Measurements from ENCODE around the gene EGLN3. TPM values are rescaled to one million over a fixed set of nuclear protein-coding genes. Genes with fewer than 3 reads are reported as not detected.

The EGLN3 gene
- total RNA-seq, 1 donor = 0.18 TPM

- DNase-seq (ENCODE audit: low read depth) = peak; percentile 30
- no peak for TF ChIP-seq CTCF (IDR thresholded peaks at IDR 0.05; ENCODE audit: insufficient read depth, low read length)
- H3K4me3 ChIP-seq (ENCODE audit: low read depth, low read length) = no peak overlapping the region
These were observed 41.6 kb upstream of the EGLN3 start for GRCh38 chr14:33992274-33993007.

GRCh38 chr14:33990790-33991189 lies 39.9 kb upstream of the EGLN3 start:
- DNase-seq (ENCODE audit: low read depth) = no peak
- TF ChIP-seq CTCF (IDR thresholded peaks at IDR 0.05; ENCODE audit: insufficient read depth, low read length) = no peak
- no peak overlapping the region for H3K4me3 ChIP-seq (ENCODE audit: low read depth, low read length)

- no peak for DNase-seq (ENCODE audit: low read depth)
- no peak overlapping the region for H3K4me3 ChIP-seq (ENCODE audit: low read depth, low read length)
These were observed 36.7 kb upstream of the EGLN3 start for GRCh38 chr14:33987565-33988080.

GRCh38 chr14:33986804-33987203 lies 35.9 kb upstream of the EGLN3 start:
- TF ChIP-seq CTCF (IDR thresholded peaks at IDR 0.05; ENCODE audit: insufficient read depth, low read length) = no peak
- H3K4me3 ChIP-seq (ENCODE audit: low read depth, low read length) = no peak overlapping the region
- DNase-seq (ENCODE audit: low read depth) = peak; percentile 58

More at GRCh38 chr14:33987565-33988080, 36.7 kb upstream of the EGLN3 start:
- no peak for TF ChIP-seq CTCF (IDR thresholded peaks at IDR 0.05; ENCODE audit: insufficient read depth, low read length)

- no peak for TF ChIP-seq CTCF (IDR thresholded peaks at IDR 0.05; ENCODE audit: insufficient read depth, low read length)
- no peak for DNase-seq (ENCODE audit: low read depth)
- no peak overlapping the region for H3K4me3 ChIP-seq (ENCODE audit: low read depth, low read length)
These were observed 34.4 kb upstream of the EGLN3 start for GRCh38 chr14:33985242-33985641.

GRCh38 chr14:33979613-33980276 lies 28.9 kb upstream of the EGLN3 start:
- H3K4me3 ChIP-seq (ENCODE audit: low read depth, low read length) = no peak overlapping the region
- TF ChIP-seq CTCF (IDR thresholded peaks at IDR 0.05; ENCODE audit: insufficient read depth, low read length) = no peak
- no peak for DNase-seq (ENCODE audit: low read depth)

Measured in fibroblast of the aortic adventitia (primary cell).